Astrocyte (in vitro differentiated cells and primary cell): ENCODE data around the gene KNOP1.

ENCODE experiments used
- CTCF ChIP-seq: IDR thresholded peaks from 2 replicates; pipeline ENCODE4 v1.5.1; 2011; ENCODE audit warnings: low read depth, mild to moderate bottlenecking, inconsistent platforms, low read length, moderate library complexity; ENCODE audit not compliant: insufficient read depth
- EZH2 ChIP-seq: IDR thresholded peaks from 2 replicates; pipeline ENCODE4 v1.6.1; 2012; ENCODE audit warnings: mild to moderate bottlenecking, low read length, inconsistent platforms; ENCODE audit not compliant: insufficient read depth

GRCh38 chr16:19689342-19689741 is 28.7 kb downstream of the KNOP1 start:
- TF ChIP-seq CTCF (no peak), EZH2 (no peak)
